HCT116 (cell line): ENCODE results near the gene CELF1. TPM values are rescaled to one million over a fixed set of nuclear protein-coding genes. Genes with fewer than 3 reads are reported as not detected.

Experiments used
- ATAC-seq: fragments of 200-7000 bp; cut with Tn5 transposase; 2 replicates; pipeline ENCODE4 v1.9.1; 2020; ENCODE audit warnings: mild to moderate bottlenecking, moderate library complexity
- BruUV-seq: library from RNA; stranded (reverse); fragments of 400-500 nt; replicated peaks from 2 replicates; lab custom pipeline; 2021; lab: Mats Ljungman, UMichigan
- CTCF ChIA-PET: fragments of 300-600 bp; sonication (Branson Sonifier 250); formaldehyde crosslinking; loops from one replicate; lab custom pipeline; 2021; ENCODE audit warnings: antibody characterized with exemption; lab: Charles Lee
- POLR2A ChIA-PET: fragments of 300-600, 350-600 bp; sonication (Branson Sonifier 250); formaldehyde crosslinking; loops from one replicate; lab custom pipeline; 2021; ENCODE audit warnings: antibody characterized with exemption; lab: Charles Lee
- RAD21 ChIA-PET, 2 experiments: fragments of 300-600 bp; sonication (Branson Sonifier 250); formaldehyde crosslinking; loops; one replicate each; lab custom pipeline; 2023; ENCODE audit warnings: low total read pairs in 2 of 2; ENCODE audit not compliant: uncharacterized antibody in 2 of 2, unreplicated experiment in 2 of 2, low non-redundant PET in 1 of 2; lab: Charles Lee
- DNase-seq: peaks from one replicate; pipeline ENCODE4 v3.0.0-alpha.2; 2010; ENCODE audit warnings: low read depth, low spot score
- H2AFZ ChIP-seq: fragments of 200-600 bp; shearing (Covaris generic), sonication (generic); 2 replicates; pipeline ENCODE4 v1.6.1; 2017; ENCODE audit warnings: low read depth, mixed run types, mixed read lengths, antibody characterized with exemption, low read length; ENCODE audit not compliant: poor library complexity, severe bottlenecking
- H3K27ac ChIP-seq: 2 replicates; pipeline ENCODE4 v1.5.1; 2012; ENCODE audit warnings: low read depth, low read length
- H3K27me3 ChIP-seq: fragments of 200-600 bp; sonication (generic); 2 replicates; pipeline ENCODE4 v1.6.1; 2016; ENCODE audit warnings: mixed run types, low read length, mixed read lengths; ENCODE audit not compliant: insufficient read depth
- H3K36me3 ChIP-seq, 2 experiments: fragments of 200-500 bp in 1 of 2; fragments of 200-600 bp in 1 of 2; sonication (Bioruptor generic) in 1 of 2; sonication (generic) in 1 of 2; 2 replicates each; pipeline versions ENCODE4 v1.5.1 to v1.6.1; 2014 to 2016; ENCODE audit warnings: low read length in 2 of 2, inconsistent platforms in 1 of 2, mixed read lengths in 1 of 2, mixed run types in 1 of 2; ENCODE audit not compliant: insufficient read depth in 2 of 2, control insufficient read depth in 1 of 2
- H3K4me1 ChIP-seq, 2 experiments: fragments of 200-600 bp in 1 of 2; sonication (generic) in 1 of 2; 2 replicates each; pipeline versions ENCODE4 v1.5.1 to v1.6.1; 2012 to 2017; ENCODE audit warnings: low read length in 2 of 2, inconsistent platforms in 1 of 2, mild to moderate bottlenecking in 1 of 2, mixed read lengths in 1 of 2, mixed run types in 1 of 2, moderate library complexity in 1 of 2; ENCODE audit not compliant: insufficient read depth in 2 of 2, control insufficient read depth in 1 of 2
- H3K4me2 ChIP-seq: fragments of 200-600 bp; sonication (generic); 2 replicates; pipeline ENCODE4 v1.6.1; 2017; ENCODE audit warnings: mixed run types, low read length, mixed read lengths
- H3K4me3 ChIP-seq, 2 experiments: fragments of 200-600 bp in 1 of 2; sonication (generic) in 1 of 2; replicated peaks in 1 of 2; 2 replicates each; pipeline ENCODE4 v1.5.1; 2011 to 2016; ENCODE audit warnings: low read length in 2 of 2, control low read depth in 1 of 2, low read depth in 1 of 2, mild to moderate bottlenecking in 1 of 2, mixed read lengths in 1 of 2, mixed run types in 1 of 2
- H3K79me2 ChIP-seq: fragments of 200-600 bp; sonication (generic); 2 replicates; pipeline ENCODE4 v1.6.1; 2017; ENCODE audit warnings: mild to moderate bottlenecking, mixed run types, low read length, moderate library complexity, mixed read lengths; ENCODE audit not compliant: insufficient read depth
- H3K9ac ChIP-seq: fragments of 200-600 bp; sonication (generic); 2 replicates; pipeline ENCODE4 v1.6.1; 2016; ENCODE audit warnings: low read length, mixed read lengths
- H3K9me2 ChIP-seq: fragments of 200-600 bp; sonication (generic), shearing (Covaris generic); 2 replicates; pipeline ENCODE4 v1.6.1; 2017; ENCODE audit warnings: mixed run types, mild to moderate bottlenecking, moderate library complexity; ENCODE audit not compliant: insufficient read depth
- H3K9me3 ChIP-seq, 2 experiments: fragments of 200-500 bp in 1 of 2; fragments of 200-600 bp in 1 of 2; sonication (Bioruptor generic) in 1 of 2; sonication (generic) in 1 of 2; 2 replicates each; pipeline ENCODE4 v1.6.1; 2014 to 2017; ENCODE audit warnings: low read length in 2 of 2, mixed read lengths in 2 of 2, inconsistent platforms in 1 of 2, low read depth in 1 of 2, mild to moderate bottlenecking in 1 of 2, mixed run types in 1 of 2, moderate library complexity in 1 of 2; ENCODE audit not compliant: control insufficient read depth in 1 of 2, insufficient read depth in 1 of 2
- H4K20me1 ChIP-seq: fragments of 200-600 bp; sonication (generic), shearing (Covaris generic); 2 replicates; pipeline ENCODE4 v1.6.1; 2017; ENCODE audit warnings: mixed run types, mild to moderate bottlenecking, moderate library complexity; ENCODE audit not compliant: insufficient read depth
- CBX3 ChIP-seq: IDR thresholded peaks from 2 replicates; pipeline ENCODE4 v1.6.1; 2012; ENCODE audit warnings: low read depth
- CEBPB ChIP-seq: IDR thresholded peaks from 2 replicates; pipeline ENCODE4 v1.6.1; 2012; ENCODE audit warnings: low read depth
- EGR1 ChIP-seq: IDR thresholded peaks from 2 replicates; pipeline ENCODE4 v1.6.1; 2012; ENCODE audit warnings: low read depth
- ELF1 ChIP-seq: IDR thresholded peaks from 2 replicates; pipeline ENCODE4 v1.6.1; 2012; ENCODE audit warnings: low read depth, borderline replicate concordance
- EZH2 ChIP-seq: fragments of 200-600 bp; sonication (generic); IDR thresholded peaks from 2 replicates; pipeline ENCODE4 v1.6.1; 2017; ENCODE audit warnings: antibody characterized with exemption, mixed run types
- EZH2phosphoT487 ChIP-seq: fragments of 200-600 bp; IDR thresholded peaks from 2 replicates; pipeline ENCODE4 v1.6.1; 2018; ENCODE audit warnings: antibody characterized with exemption, borderline replicate concordance
- FOSL1 ChIP-seq: IDR thresholded peaks from 2 replicates; pipeline ENCODE4 v1.6.1; 2012; ENCODE audit warnings: low read depth
- POLR2A ChIP-seq: IDR thresholded peaks from 2 replicates; pipeline ENCODE4 v1.7.0; 2011; ENCODE audit warnings: borderline replicate concordance; ENCODE audit not compliant: insufficient read depth, insufficient read length; ENCODE audit errors: extremely low read depth
- POLR2AphosphoS5 ChIP-seq: IDR thresholded peaks from 2 replicates; pipeline ENCODE4 v1.6.1; 2011; ENCODE audit warnings: mild to moderate bottlenecking, low read depth, low read length, moderate library complexity
- RAD21 ChIP-seq: IDR thresholded peaks from 2 replicates; pipeline ENCODE4 v1.6.1; 2012; ENCODE audit warnings: low read depth, mild to moderate bottlenecking
- SIN3A ChIP-seq: IDR thresholded peaks from 2 replicates; pipeline ENCODE4 v1.6.1; 2012; ENCODE audit warnings: low read depth
- SP1 ChIP-seq: IDR thresholded peaks from 2 replicates; pipeline ENCODE4 v1.6.1; 2012; ENCODE audit warnings: low read depth
- SRF ChIP-seq: IDR thresholded peaks from 2 replicates; pipeline ENCODE4 v1.6.1; 2012; ENCODE audit warnings: low read depth
- YY1 ChIP-seq: IDR thresholded peaks from 2 replicates; pipeline ENCODE4 v1.6.1; 2011; ENCODE audit warnings: low read length, low read depth, moderate library complexity, mild to moderate bottlenecking; ENCODE audit not compliant: insufficient replicate concordance; ENCODE audit errors: extremely low read depth
- ZNF274 ChIP-seq: fragments of 200-500 bp; sonication (Bioruptor generic); IDR thresholded peaks from 2 replicates; pipeline ENCODE4 v1.6.1; 2014; ENCODE audit warnings: mild to moderate bottlenecking, low read depth, low read length, inconsistent platforms
- intact Hi-C: fragments of 100-400 bp; cut with micrococcal nuclease; formaldehyde crosslinking; loops from 2 replicates; pipeline ENCODE4 v1.10.0; 2022
- total RNA-seq: library from RNA; stranded (reverse); gene quantifications from one replicate; pipeline ENCODE4 v1.2.1, GENCODE V29; 2021; ENCODE audit not compliant: unreplicated experiment
- TF ChIP-seq, protein P1 (sequence below): IDR thresholded peaks from 2 replicates; pipeline ENCODE4 v1.6.1; 2012; ENCODE audit warnings: low read depth
- TF ChIP-seq, protein P2 (sequence below): IDR thresholded peaks from 2 replicates; pipeline ENCODE4 v1.6.1; 2011; ENCODE audit warnings: mild to moderate bottlenecking, low read length, moderate library complexity; ENCODE audit not compliant: insufficient replicate concordance; ENCODE audit errors: extremely low read depth
- TF ChIP-seq, protein P3 (sequence below): IDR thresholded peaks from 2 replicates; pipeline ENCODE4 v1.6.1; 2012
- TF ChIP-seq, protein P4 (sequence below), 3 experiments: fragments of 200-600 bp in 1 of 3; sonication (generic) in 1 of 3; IDR thresholded peaks in 2 of 3; conservative IDR thresholded peaks in 1 of 3; 2 replicates each; pipeline ENCODE4 v1.5.1; 2012 to 2017; ENCODE audit warnings: low read depth in 2 of 3, low read length in 2 of 3, antibody characterized with exemption in 1 of 3, borderline replicate concordance in 1 of 3, control low read depth in 1 of 3, mild to moderate bottlenecking in 1 of 3, mixed read lengths in 1 of 3, mixed run types in 1 of 3, moderate library complexity in 1 of 3; ENCODE audit not compliant: insufficient read depth in 1 of 3

Gene CELF1
- total RNA-seq, 1 experiment from 2014 or later = 133 TPM

DNA sequence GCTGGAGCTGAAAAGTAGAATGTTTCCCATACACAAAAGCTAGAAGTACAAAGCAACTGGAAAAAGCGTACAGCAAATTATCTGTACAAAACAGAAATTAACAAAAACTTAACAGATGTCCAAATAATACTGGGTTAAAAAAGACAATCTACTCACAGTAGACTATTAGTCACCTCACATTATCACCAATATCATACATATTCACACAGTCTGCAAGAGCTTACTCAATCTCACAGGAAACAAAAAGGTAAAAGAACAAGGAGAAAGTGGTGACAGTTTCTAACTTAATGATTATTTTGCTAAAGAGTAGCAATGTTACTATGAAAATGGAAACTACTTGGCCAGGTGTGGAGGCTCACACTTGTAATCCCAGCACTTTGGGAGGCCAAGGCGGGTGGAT, 11.9 kb downstream of the CELF1 start:
- H3K36me3 ChIP-seq = no peaks in the 10 kb centered on the region; a peak in 1 of 4 replicates
- no peak for DNase-seq
- no peak overlapping the region for H2AFZ ChIP-seq
- H3K79me2 ChIP-seq = peaks cover 100% of the 10 kb centered on the region
- peaks cover 27% of the 10 kb centered on the region; the same call in 1 of the 2 replicates for H4K20me1 ChIP-seq
- no peaks in the 10 kb centered on the region for H3K9me3 ChIP-seq
- peak overlapping the region; percentile 52 for H3K4me2 ChIP-seq
- no TSS peak for BruUV-seq
- CTCF ChIA-PET = interaction anchor here (1.0 to 2.3 kb wide), 2 partner anchors 11 to 12 kb away, joined by 5 to 9 read pairs; no protein-coding TSS in a partner anchor
- no peak for ATAC-seq
- H3K9ac ChIP-seq = no peak overlapping the region
- intact Hi-C loops = no loop called here
- H3K4me3 ChIP-seq = no peak overlapping the region
- no peak overlapping the region for H3K27ac ChIP-seq
- POLR2A ChIA-PET = no interaction called here
- TF ChIP-seq SRF = no peak
- TF ChIP-seq SP1 = no peak
- TF ChIP-seq ELF1 = no peak
- no peak for TF ChIP-seq YY1
- no peak for TF ChIP-seq RAD21
- TF ChIP-seq EGR1 = no peak
- TF ChIP-seq, protein P1, sequence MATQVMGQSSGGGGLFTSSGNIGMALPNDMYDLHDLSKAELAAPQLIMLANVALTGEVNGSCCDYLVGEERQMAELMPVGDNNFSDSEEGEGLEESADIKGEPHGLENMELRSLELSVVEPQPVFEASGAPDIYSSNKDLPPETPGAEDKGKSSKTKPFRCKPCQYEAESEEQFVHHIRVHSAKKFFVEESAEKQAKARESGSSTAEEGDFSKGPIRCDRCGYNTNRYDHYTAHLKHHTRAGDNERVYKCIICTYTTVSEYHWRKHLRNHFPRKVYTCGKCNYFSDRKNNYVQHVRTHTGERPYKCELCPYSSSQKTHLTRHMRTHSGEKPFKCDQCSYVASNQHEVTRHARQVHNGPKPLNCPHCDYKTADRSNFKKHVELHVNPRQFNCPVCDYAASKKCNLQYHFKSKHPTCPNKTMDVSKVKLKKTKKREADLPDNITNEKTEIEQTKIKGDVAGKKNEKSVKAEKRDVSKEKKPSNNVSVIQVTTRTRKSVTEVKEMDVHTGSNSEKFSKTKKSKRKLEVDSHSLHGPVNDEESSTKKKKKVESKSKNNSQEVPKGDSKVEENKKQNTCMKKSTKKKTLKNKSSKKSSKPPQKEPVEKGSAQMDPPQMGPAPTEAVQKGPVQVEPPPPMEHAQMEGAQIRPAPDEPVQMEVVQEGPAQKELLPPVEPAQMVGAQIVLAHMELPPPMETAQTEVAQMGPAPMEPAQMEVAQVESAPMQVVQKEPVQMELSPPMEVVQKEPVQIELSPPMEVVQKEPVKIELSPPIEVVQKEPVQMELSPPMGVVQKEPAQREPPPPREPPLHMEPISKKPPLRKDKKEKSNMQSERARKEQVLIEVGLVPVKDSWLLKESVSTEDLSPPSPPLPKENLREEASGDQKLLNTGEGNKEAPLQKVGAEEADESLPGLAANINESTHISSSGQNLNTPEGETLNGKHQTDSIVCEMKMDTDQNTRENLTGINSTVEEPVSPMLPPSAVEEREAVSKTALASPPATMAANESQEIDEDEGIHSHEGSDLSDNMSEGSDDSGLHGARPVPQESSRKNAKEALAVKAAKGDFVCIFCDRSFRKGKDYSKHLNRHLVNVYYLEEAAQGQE = no peak
- TF ChIP-seq, protein P2, sequence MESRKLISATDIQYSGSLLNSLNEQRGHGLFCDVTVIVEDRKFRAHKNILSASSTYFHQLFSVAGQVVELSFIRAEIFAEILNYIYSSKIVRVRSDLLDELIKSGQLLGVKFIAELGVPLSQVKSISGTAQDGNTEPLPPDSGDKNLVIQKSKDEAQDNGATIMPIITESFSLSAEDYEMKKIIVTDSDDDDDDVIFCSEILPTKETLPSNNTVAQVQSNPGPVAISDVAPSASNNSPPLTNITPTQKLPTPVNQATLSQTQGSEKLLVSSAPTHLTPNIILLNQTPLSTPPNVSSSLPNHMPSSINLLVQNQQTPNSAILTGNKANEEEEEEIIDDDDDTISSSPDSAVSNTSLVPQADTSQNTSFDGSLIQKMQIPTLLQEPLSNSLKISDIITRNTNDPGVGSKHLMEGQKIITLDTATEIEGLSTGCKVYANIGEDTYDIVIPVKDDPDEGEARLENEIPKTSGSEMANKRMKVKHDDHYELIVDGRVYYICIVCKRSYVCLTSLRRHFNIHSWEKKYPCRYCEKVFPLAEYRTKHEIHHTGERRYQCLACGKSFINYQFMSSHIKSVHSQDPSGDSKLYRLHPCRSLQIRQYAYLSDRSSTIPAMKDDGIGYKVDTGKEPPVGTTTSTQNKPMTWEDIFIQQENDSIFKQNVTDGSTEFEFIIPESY = no peak
- TF ChIP-seq EZH2 = no peak
- TF ChIP-seq, protein P3, sequence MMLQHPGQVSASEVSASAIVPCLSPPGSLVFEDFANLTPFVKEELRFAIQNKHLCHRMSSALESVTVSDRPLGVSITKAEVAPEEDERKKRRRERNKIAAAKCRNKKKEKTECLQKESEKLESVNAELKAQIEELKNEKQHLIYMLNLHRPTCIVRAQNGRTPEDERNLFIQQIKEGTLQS = no peak
- no peak for TF ChIP-seq ZNF274
- no peak for TF ChIP-seq CBX3
- TF ChIP-seq EZH2phosphoT487 = no peak
- TF ChIP-seq POLR2A = no peak
- TF ChIP-seq SIN3A = no peak
- no peak for TF ChIP-seq FOSL1
- TF ChIP-seq CEBPB = no peak
- TF ChIP-seq POLR2AphosphoS5 = no peak
- TF ChIP-seq, protein P4, sequence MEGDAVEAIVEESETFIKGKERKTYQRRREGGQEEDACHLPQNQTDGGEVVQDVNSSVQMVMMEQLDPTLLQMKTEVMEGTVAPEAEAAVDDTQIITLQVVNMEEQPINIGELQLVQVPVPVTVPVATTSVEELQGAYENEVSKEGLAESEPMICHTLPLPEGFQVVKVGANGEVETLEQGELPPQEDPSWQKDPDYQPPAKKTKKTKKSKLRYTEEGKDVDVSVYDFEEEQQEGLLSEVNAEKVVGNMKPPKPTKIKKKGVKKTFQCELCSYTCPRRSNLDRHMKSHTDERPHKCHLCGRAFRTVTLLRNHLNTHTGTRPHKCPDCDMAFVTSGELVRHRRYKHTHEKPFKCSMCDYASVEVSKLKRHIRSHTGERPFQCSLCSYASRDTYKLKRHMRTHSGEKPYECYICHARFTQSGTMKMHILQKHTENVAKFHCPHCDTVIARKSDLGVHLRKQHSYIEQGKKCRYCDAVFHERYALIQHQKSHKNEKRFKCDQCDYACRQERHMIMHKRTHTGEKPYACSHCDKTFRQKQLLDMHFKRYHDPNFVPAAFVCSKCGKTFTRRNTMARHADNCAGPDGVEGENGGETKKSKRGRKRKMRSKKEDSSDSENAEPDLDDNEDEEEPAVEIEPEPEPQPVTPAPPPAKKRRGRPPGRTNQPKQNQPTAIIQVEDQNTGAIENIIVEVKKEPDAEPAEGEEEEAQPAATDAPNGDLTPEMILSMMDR (IDR thresholded peaks at IDR 0.05 in 2 of 3, conservative IDR thresholded peaks at IDR 0.05 in 1 of 3; ENCODE audit: borderline replicate concordance in 1 of 3, insufficient read depth in 1 of 3, low read depth in 2 of 3, low read length in 2 of 3) = no peak
- RAD21 ChIA-PET = no interaction called here
- H3K27me3 ChIP-seq = no peaks in the 10 kb centered on the region
- H3K4me1 ChIP-seq = peaks cover 14 to 35% of the 10 kb centered on the region in 2 experiments; a peak in 3 of 4 replicates
- H3K9me2 ChIP-seq = no peaks in the 10 kb centered on the region
